Measurements from ENCODE around the gene CTNNA2. TPM values are rescaled to one million over a fixed set of nuclear protein-coding genes. Genes with fewer than 3 reads are reported as not detected.

Gene CTNNA2
- total and polyA plus RNA-seq, 12 donors, result 0.12 to 5.0 (median 1.4) TPM; not detected in 1

GRCh38 chr2:80326214-80326613 is 813.4 kb downstream of the CTNNA2 start:
- Histone ChIP-seq H3K4me3 (no peak overlapping the region), H3K27ac (no peak overlapping the region), H3K4me1 (replicated peaks in 1 of 2) (no peaks in the 10 kb centered on the region), H3K36me3 (replicated peaks in 1 of 2) (no peaks in the 10 kb centered on the region), H3K9me3 (replicated peaks in 1 of 3) (no peaks in the 10 kb centered on the region), H3K27me3 (peaks cover under 1% of the 10 kb centered on the region)
- no peak for DNase-seq
- intact Hi-C loops (cut with DNase I), result no loop called here
- TF ChIP-seq CTCF (IDR thresholded peaks at IDR 0.05) (peak in 2 of 6 experiments; percentile 32 to 38), POLR2A (IDR thresholded peaks at IDR 0.05) (no peak)

- Histone ChIP-seq H3K9me3 (replicated peaks in 1 of 3) (no peaks in the 10 kb centered on the region), H3K27me3 (no peaks in the 10 kb centered on the region), H3K36me3 (replicated peaks in 1 of 2) (no peaks in the 10 kb centered on the region), H3K4me1 (replicated peaks in 1 of 2) (no peaks in the 10 kb centered on the region), H3K4me3 (no peak overlapping the region), H3K27ac (no peak overlapping the region)
- intact Hi-C loops (cut with DNase I), result no loop called here
- 73 to 79% (median 79%) methylated on average over 1 of the region's 1 CpG for WGBS, 4 donors
- no peak for TF ChIP-seq POLR2A (IDR thresholded peaks at IDR 0.05)
- no peak for TF ChIP-seq CTCF (IDR thresholded peaks at IDR 0.05)
- no peak for DNase-seq
Measured at GRCh38 chr2:80326861-80327260, 814.0 kb downstream of the CTNNA2 start.

- no peaks in the 10 kb centered on the region for H3K36me3 ChIP-seq (replicated peaks in 1 of 2)
- intact Hi-C loops (cut with DNase I), result no loop called here
- 40 to 75% (median 51%) methylated on average over 1 of the region's 1 CpG for WGBS, 4 donors
- H3K4me3 ChIP-seq, result no peak overlapping the region
- H3K27me3 ChIP-seq, result no peaks in the 10 kb centered on the region
- no peak overlapping the region for H3K27ac ChIP-seq
- no peaks in the 10 kb centered on the region for H3K9me3 ChIP-seq (replicated peaks in 1 of 3)
- TF ChIP-seq POLR2A (IDR thresholded peaks at IDR 0.05) (no peak), CTCF (IDR thresholded peaks at IDR 0.05) (no peak)
- no peaks in the 10 kb centered on the region for H3K4me1 ChIP-seq (replicated peaks in 1 of 2)
- no peak for DNase-seq
Measured at GRCh38 chr2:80328159-80328571, 815.3 kb downstream of the CTNNA2 start.

- H3K27me3 ChIP-seq, result no peaks in the 10 kb centered on the region
- intact Hi-C loops (cut with DNase I), result no loop called here
- no peak overlapping the region for H3K27ac ChIP-seq
- WGBS, 4 donors, result 66 to 81% (median 75%) methylated on average over 5 of the region's 5 CpGs
- no peaks in the 10 kb centered on the region for H3K9me3 ChIP-seq (replicated peaks in 1 of 3)
- no peak overlapping the region for H3K4me3 ChIP-seq
- H3K36me3 ChIP-seq (replicated peaks in 1 of 2), result no peaks in the 10 kb centered on the region
- no peak for TF ChIP-seq POLR2A (IDR thresholded peaks at IDR 0.05)
- no peak for TF ChIP-seq CTCF (IDR thresholded peaks at IDR 0.05)
- no peaks in the 10 kb centered on the region for H3K4me1 ChIP-seq (replicated peaks in 1 of 2)
- no peak for DNase-seq
Measured at GRCh38 chr2:80329491-80329890, 816.6 kb downstream of the CTNNA2 start.
